GM12872 (cell line): ENCODE results near the gene FOSB.

ENCODE experiments used
- TF ChIP-seq, protein P1 (sequence below): IDR thresholded peaks from 3 replicates; pipeline ENCODE4 v1.5.1; 2011; ENCODE audit warnings: low read depth, mild to moderate bottlenecking, low read length, moderate library complexity; ENCODE audit not compliant: insufficient read depth

FOSB gene

DNA sequence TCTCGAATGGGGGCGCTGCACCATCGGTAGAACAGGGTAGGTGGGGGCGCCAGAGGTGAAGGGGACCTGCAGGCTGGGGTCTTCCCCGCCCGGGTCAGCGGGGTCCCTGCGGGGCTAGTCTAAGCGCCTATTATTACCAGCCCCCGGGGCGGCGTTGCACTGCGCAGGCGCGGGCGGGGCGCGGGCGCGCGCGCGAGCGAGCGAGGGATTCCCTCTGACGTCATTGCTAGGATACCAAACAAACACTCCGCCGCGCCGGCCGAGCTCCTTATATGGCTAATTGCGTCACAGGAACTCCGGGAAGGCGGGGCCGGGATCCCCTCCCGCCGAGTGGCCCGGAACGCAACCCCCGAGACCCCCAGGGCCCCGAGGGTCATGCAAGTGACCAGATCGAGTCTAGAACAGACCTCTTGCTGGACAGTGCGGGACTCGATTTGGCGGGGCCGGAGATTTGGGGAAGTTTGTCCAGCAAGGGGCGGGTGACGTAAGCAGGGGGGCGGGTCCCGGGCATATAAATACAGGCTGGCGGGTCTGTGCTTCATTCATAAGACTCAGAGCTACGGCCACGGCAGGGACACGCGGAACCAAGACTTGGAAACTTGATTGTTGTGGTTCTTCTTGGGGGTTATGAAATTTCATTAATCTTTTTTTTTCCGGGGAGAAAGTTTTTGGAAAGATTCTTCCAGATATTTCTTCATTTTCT, at the start of gene FOSB:
FOSB (plus strand) TSS at position 541 of the 703 bp plus-strand sequence. CDS start 591 bp downstream, outside the sequence.
- TF ChIP-seq, protein P1, sequence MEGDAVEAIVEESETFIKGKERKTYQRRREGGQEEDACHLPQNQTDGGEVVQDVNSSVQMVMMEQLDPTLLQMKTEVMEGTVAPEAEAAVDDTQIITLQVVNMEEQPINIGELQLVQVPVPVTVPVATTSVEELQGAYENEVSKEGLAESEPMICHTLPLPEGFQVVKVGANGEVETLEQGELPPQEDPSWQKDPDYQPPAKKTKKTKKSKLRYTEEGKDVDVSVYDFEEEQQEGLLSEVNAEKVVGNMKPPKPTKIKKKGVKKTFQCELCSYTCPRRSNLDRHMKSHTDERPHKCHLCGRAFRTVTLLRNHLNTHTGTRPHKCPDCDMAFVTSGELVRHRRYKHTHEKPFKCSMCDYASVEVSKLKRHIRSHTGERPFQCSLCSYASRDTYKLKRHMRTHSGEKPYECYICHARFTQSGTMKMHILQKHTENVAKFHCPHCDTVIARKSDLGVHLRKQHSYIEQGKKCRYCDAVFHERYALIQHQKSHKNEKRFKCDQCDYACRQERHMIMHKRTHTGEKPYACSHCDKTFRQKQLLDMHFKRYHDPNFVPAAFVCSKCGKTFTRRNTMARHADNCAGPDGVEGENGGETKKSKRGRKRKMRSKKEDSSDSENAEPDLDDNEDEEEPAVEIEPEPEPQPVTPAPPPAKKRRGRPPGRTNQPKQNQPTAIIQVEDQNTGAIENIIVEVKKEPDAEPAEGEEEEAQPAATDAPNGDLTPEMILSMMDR: peak; percentile 18; the same call in 1 of the 3 replicates

GRCh38 chr19:45418802-45419201, 49.0 kb upstream of the FOSB start:
- TF ChIP-seq, protein P1: no peak

DNA sequence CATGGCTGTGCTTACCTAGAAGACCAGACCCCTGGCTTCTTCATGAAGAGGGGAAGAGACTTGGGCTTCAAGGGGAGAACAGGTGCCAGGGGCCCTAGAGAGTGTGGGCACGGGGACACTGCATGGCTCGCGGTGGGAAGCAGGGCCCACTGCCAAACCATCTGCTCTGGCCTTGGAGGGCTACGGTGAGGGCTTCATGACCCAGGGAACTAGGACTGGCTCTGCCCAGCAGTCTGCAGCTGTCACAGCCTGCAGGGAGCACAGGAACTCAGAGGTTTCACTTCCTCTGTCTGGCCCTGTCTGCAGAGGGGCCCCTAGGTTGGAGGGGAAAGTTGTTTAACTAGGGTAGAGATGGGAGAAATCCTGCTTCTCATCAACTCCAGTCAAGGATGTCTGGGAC, 48.4 kb upstream of the FOSB start:
- TF ChIP-seq, protein P1: no peak

- TF ChIP-seq, protein P1: no peak
Measured at GRCh38 chr19:45419895-45420294, 47.9 kb upstream of the FOSB start.

DNA sequence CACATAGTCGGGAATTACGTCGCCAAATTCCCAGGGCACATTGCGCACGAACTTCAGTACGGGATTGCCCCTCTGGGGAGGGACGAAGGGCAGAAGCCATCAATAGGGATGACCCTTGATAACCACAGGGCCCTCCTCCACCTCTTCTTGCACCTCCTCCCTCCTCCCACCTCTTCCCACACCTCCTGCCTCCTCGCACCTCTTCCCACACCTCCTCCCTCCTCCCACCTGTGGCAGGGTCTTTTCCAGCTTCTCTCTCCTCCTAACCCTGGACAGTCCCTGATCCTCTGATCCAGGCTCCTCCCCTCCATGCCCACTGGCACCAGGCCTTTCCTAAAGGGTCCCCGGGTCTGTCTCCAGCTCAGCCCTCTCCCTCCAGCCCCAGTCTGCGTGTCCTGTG, 47.4 kb upstream of the FOSB start:
- TF ChIP-seq, protein P1: no peak

GRCh38 chr19:45420871-45421270, 46.9 kb upstream of the FOSB start:
- TF ChIP-seq, protein P1: no peak

DNA sequence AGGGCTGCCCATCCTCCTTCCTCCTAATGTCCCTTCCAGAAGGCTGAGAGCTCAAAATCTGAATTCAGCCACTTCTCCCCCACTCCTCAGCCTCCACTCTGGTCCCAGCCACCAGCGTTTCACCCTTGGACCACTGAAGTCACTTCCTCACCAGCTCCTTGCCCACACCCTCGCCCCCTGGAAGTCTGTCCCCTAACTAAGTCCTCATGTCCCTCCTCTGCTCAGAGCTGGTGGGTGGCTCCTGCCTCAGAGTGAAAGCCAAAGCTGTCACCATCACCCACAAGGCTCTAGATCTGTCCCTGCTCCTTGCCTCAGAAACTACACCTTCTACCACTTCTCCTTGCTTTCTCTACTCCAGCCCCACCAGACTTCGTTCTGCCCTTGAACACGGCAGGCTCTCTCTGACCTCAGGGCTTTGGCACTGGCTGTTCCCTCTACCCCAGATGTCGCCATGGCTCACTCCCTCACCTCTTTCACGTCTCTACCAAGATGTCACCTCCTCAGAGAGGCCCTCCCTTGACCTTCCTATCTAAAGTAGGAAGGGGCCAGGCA, 45.8 kb upstream of the FOSB start:
- TF ChIP-seq, protein P1: no peak
